K562 (cell line): ENCODE results near the gene APOA1. TPM values are rescaled to one million over a fixed set of nuclear protein-coding genes. Genes with fewer than 3 reads are reported as not detected.

Experiments
- polyA plus RNA-seq, 8 experiments: library from polyadenylated mRNA; depleted of rRNA in 4 of 8; stranded (reverse) in 5 of 8; unstranded in 3 of 8; fragments of >200 nt; fragmentation: Nextera tagmentation in 2 of 8; fragmentation: Illumina TruSeq in 1 of 8; extraction: Ambion mirVana in 2 of 8; extraction: Trizol in 1 of 8; gene quantifications; 2 replicates each; pipeline versions ENCODE4 v1.2.1 to v1.2.3, GENCODE V29; 2011 to 2014; ENCODE audit warnings: inconsistent platforms in 1 of 8, missing spikeins in 1 of 8
- total RNA-seq, 7 experiments: library from RNA; depleted of rRNA in 6 of 7; stranded (reverse); fragments of >200 nt in 6 of 7; fragmentation: Illumina TruSeq in 2 of 7; extraction: Trizol in 2 of 7; gene quantifications; 2 replicates each; pipeline versions ENCODE4 v1.2.1 to v1.2.3, GENCODE V29; 2011 to 2021; ENCODE audit warnings: low replicate concordance in 1 of 7

The APOA1 gene
- total and polyA plus RNA-seq, 9 of the 15 experiments (the other 6 are each of a cell fraction or from before 2014, with no cell fraction given) = 1.8 TPM; not detected in 8

Other genes starting within 250 kb of the APOA1 start
- gene BUD13, start 64.6 kb downstream of the APOA1 start, total RNA-seq (2014; rRNA removed) = 25.1 and 28.0 TPM in 2 replicates
- 20.5 and 24.2 TPM in 2 replicates for gene BUD13, start 64.6 kb downstream of the APOA1 start, total RNA-seq (2014; rRNA removed; fragmentation: Illumina TruSeq; extraction: Trizol)
- 30.7 and 31.1 TPM in 2 replicates for gene BUD13, start 64.6 kb downstream of the APOA1 start, total RNA-seq (2015; rRNA removed; fragmentation: Illumina TruSeq; extraction: Trizol)
- 19.9 and 22.9 TPM in 2 replicates for gene BUD13, start 64.6 kb downstream of the APOA1 start, total RNA-seq (2021)
- gene BUD13, start 64.6 kb downstream of the APOA1 start, polyA plus RNA-seq (2011; rRNA removed) = 23.9 and 27.1 TPM in 2 replicates
- 32.5 and 34.1 TPM in 2 replicates for gene BUD13, start 64.6 kb downstream of the APOA1 start, polyA plus RNA-seq (2014; fragmentation: Illumina TruSeq; extraction: Trizol)
- 10 to 100 TPM in 1 of 2 experiments, 1 to 10 TPM in 1; 9.5 to 10.6 TPM for gene BUD13, start 64.6 kb downstream of the APOA1 start, polyA plus RNA-seq (2014; fragmentation: Nextera tagmentation; extraction: Ambion mirVana)
- 27.1 and 28.2 TPM in 2 replicates for gene BUD13, start 64.6 kb downstream of the APOA1 start, polyA plus RNA-seq (2014; rRNA removed)
- 67.0 and 80.2 TPM in 2 replicates for gene ZPR1, start 49.6 kb downstream of the APOA1 start, total RNA-seq (2014; rRNA removed)
- 94.1 and 104 TPM in 2 replicates for gene ZPR1, start 49.6 kb downstream of the APOA1 start, total RNA-seq (2014; rRNA removed; fragmentation: Illumina TruSeq; extraction: Trizol)
- 83.8 and 85.1 TPM in 2 replicates for gene ZPR1, start 49.6 kb downstream of the APOA1 start, total RNA-seq (2015; rRNA removed; fragmentation: Illumina TruSeq; extraction: Trizol)
- gene ZPR1, start 49.6 kb downstream of the APOA1 start, total RNA-seq (2021) = 83.8 and 88.6 TPM in 2 replicates
- gene ZPR1, start 49.6 kb downstream of the APOA1 start, polyA plus RNA-seq (2011; rRNA removed) = 89.3 and 120 TPM in 2 replicates
- gene ZPR1, start 49.6 kb downstream of the APOA1 start, polyA plus RNA-seq (2014; fragmentation: Illumina TruSeq; extraction: Trizol) = 83.9 and 96.8 TPM in 2 replicates
- 10 to 100 TPM; 13.0 to 17.2 TPM for gene ZPR1, start 49.6 kb downstream of the APOA1 start, polyA plus RNA-seq (2014; fragmentation: Nextera tagmentation; extraction: Ambion mirVana)
- 66.3 and 77.5 TPM in 2 replicates for gene ZPR1, start 49.6 kb downstream of the APOA1 start, polyA plus RNA-seq (2014; rRNA removed)
- not detected in 2 replicates for gene APOA5, start 45.7 kb downstream of the APOA1 start, total RNA-seq (2014; rRNA removed)
- not detected in 2 replicates for gene APOA5, start 45.7 kb downstream of the APOA1 start, total RNA-seq (2014; rRNA removed; fragmentation: Illumina TruSeq; extraction: Trizol)
- not detected in 2 replicates for gene APOA5, start 45.7 kb downstream of the APOA1 start, total RNA-seq (2015; rRNA removed; fragmentation: Illumina TruSeq; extraction: Trizol)
- 0.67 TPM in 1 of 2 replicates, not detected in the other for gene APOA5, start 45.7 kb downstream of the APOA1 start, total RNA-seq (2021)
- not detected in 2 replicates for gene APOA5, start 45.7 kb downstream of the APOA1 start, polyA plus RNA-seq (2011; rRNA removed)
- gene APOA5, start 45.7 kb downstream of the APOA1 start, polyA plus RNA-seq (2014; fragmentation: Illumina TruSeq; extraction: Trizol) = not detected in 2 replicates
- not detected for gene APOA5, start 45.7 kb downstream of the APOA1 start, polyA plus RNA-seq (2014; fragmentation: Nextera tagmentation; extraction: Ambion mirVana)
- gene APOA5, start 45.7 kb downstream of the APOA1 start, polyA plus RNA-seq (2014; rRNA removed) = not detected in 2 replicates
- gene APOA4, start 14.3 kb downstream of the APOA1 start, total RNA-seq (2014; rRNA removed) = not detected in 2 replicates
- not detected in 2 replicates for gene APOA4, start 14.3 kb downstream of the APOA1 start, total RNA-seq (2014; rRNA removed; fragmentation: Illumina TruSeq; extraction: Trizol)
- gene APOA4, start 14.3 kb downstream of the APOA1 start, total RNA-seq (2015; rRNA removed; fragmentation: Illumina TruSeq; extraction: Trizol) = not detected in 2 replicates
- gene APOA4, start 14.3 kb downstream of the APOA1 start, total RNA-seq (2021) = not detected in 2 replicates
- gene APOA4, start 14.3 kb downstream of the APOA1 start, polyA plus RNA-seq (2011; rRNA removed) = not detected in 2 replicates
- gene APOA4, start 14.3 kb downstream of the APOA1 start, polyA plus RNA-seq (2014; fragmentation: Illumina TruSeq; extraction: Trizol) = not detected in 2 replicates
- gene APOA4, start 14.3 kb downstream of the APOA1 start, polyA plus RNA-seq (2014; fragmentation: Nextera tagmentation; extraction: Ambion mirVana) = not detected
- 0.07 and 0.11 TPM in 2 replicates for gene APOA4, start 14.3 kb downstream of the APOA1 start, polyA plus RNA-seq (2014; rRNA removed)
- not detected in 2 replicates for gene APOC3, start 7.7 kb downstream of the APOA1 start, total RNA-seq (2014; rRNA removed)
- not detected in 2 replicates for gene APOC3, start 7.7 kb downstream of the APOA1 start, total RNA-seq (2014; rRNA removed; fragmentation: Illumina TruSeq; extraction: Trizol)
- gene APOC3, start 7.7 kb downstream of the APOA1 start, total RNA-seq (2015; rRNA removed; fragmentation: Illumina TruSeq; extraction: Trizol) = not detected in 2 replicates
- 1.1 and 1.7 TPM in 2 replicates for gene APOC3, start 7.7 kb downstream of the APOA1 start, total RNA-seq (2021)
- not detected in 2 replicates for gene APOC3, start 7.7 kb downstream of the APOA1 start, polyA plus RNA-seq (2011; rRNA removed)
- not detected in 2 replicates for gene APOC3, start 7.7 kb downstream of the APOA1 start, polyA plus RNA-seq (2014; fragmentation: Illumina TruSeq; extraction: Trizol)
- not detected for gene APOC3, start 7.7 kb downstream of the APOA1 start, polyA plus RNA-seq (2014; fragmentation: Nextera tagmentation; extraction: Ambion mirVana)
- not detected in 2 replicates for gene APOC3, start 7.7 kb downstream of the APOA1 start, polyA plus RNA-seq (2014; rRNA removed)